HG02610 (cell line): ENCODE measurements around the gene DGKE.
A peak's percentile ranks its signal among the peaks of the same experiment; 100 is the strongest.

Source experiments
- ATAC-seq: cut with Tn5 transposase; IDR thresholded peaks from one replicate; pipeline ENCODE4 v1.9.1; 2021; ENCODE audit warnings: mild to moderate bottlenecking, moderate library complexity; ENCODE audit not compliant: unreplicated experiment

The DGKE gene

DNA sequence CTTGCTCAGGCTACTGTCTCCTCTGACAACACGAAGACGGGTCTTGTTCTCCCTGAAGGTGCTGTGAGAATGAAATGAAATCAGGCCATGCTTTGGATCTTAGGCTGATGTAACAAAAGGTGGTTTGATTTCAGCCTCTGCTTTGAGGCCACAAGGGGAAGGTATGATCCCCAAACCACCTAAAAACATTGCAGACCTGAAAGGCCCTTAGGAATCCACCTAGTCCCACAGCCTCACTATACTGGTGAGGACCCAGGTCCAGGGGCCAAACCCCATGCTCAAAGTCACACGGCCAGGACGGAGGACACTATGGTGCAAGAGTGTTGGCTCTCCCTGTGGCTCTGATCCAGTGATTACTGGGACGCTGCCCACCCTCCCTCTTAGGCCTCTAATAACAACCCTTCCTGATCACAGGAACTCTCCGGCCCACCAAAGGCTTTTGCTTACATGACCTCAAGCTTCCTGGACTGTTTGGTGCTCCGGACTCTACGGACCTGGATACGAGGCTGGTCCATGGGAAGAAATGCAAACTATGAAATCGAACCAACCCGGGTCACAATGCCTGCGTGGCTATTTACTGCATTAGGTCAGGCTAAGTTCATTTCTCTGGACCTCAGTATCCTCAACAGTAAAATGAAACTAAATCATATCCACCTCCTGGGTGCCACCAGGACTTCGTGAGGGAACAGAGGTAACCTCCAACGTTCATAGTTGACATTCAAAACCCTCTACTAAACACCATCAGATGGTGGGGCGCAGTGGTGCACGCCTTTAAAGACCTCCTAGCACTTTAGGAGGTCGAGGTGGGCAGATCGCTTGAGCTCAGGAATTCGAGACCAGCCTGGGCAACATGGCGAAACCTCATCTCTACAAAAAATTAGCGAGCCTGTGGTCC, 78.4 kb downstream of the DGKE start:
- no peak for ATAC-seq

GRCh38 chr17:56913000-56913311, 79.0 kb downstream of the DGKE start:
- no peak for ATAC-seq

DNA sequence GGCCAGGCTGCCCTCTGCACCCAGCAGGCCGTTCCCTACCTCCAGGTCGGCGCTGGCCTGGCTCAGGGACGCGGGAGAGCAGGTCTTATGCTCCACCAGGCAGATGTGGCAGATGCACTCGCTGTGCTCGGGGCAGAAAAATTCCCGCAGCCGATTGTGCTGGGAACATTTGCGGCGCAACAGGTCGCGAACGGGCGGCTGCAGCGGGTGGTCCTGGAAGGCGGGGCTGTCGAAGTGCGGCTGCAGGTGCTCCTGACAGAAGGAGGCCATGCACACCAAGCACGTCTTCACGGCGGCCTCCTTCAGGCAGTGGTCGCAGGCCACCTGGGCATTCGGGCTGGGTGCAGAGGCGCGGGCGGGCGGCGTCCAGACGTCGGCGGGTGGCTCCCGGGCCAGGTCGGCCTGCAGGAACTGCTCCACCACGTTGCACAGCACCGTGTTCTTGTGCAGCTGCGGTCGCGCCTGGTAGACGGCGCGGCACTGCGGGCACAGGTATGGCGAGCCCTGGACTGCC, 79.5 kb downstream of the DGKE start:
- ATAC-seq = peak; percentile 29

DNA sequence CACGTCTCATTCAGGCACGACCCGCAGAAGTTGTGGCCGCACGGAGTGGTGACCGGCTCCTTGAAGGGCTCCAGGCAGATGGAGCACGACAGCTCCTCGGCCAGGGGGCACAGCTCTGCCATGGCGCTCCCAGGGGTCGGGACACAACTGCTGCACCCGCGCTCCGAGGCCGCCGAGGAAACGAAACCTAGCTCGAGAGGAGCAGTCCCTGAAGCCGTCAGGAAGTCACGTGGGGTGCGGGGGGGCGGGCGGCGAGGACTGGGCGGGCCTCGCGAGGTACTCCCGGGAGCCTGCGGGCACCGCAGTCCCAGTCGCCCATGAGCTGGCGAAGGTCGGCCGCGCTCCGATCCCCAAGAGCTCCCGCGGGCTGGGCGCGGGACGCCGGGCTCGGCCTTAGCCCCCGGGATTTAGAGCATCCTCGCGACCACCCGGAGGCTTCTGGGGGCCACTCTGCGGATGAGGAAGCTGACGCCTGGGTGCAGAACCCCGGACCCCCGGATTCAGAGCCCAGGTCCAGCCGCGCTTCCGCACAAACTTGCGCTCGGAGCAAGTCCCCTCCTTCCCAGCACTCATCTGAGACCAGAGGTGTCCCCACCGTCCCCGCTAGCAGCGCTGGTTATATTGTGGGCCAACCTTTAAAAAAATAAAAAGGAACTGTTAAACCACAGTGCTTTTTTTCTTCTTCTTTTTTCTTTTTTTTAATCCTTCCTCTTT, 80.1 kb downstream of the DGKE start, which contains the start of gene TRIM25:
Gene TRIM25 (minus strand): TSS at position 183 of the 714 bp plus-strand sequence. CDS start 61 bp downstream, at position 122.
- ATAC-seq = peak; percentile 76

- ATAC-seq = no peak
Observed at GRCh38 chr17:56914581-56915273, 80.8 kb downstream of the DGKE start.

DNA sequence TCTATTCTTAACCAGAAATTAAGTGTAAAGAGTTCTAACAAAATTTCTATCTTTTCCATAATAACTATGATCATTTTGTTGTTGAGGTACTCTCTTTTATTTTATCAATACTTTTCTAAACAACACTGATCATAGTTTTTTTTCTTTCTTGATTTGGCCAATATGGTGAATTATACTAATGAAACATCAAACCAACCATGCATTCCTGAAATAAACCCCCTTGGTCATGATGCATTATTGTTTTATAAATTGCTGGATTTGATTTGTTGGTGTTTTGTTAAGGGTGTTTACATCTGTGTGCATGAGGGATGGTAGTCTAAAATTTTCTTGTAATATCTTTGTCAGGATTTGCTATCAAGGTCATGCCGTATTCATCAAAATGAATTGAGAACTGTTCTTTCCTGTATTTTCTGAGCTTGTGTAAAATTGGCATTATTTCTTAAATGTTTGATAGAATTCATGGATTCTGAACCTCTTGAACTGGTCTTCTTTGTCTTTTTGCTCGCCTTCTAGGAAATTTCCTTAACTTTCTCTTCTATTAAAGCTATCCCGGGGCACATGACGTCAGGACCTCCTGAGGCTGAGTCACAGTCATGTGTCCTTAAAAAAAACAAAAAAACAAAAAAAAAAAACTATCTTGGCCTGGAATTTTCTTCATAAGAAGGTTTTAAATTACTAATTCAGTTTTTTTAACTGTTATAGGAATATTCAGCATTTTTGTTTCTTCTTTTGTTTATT, 83.8 kb downstream of the DGKE start:
- no peak for ATAC-seq

DNA sequence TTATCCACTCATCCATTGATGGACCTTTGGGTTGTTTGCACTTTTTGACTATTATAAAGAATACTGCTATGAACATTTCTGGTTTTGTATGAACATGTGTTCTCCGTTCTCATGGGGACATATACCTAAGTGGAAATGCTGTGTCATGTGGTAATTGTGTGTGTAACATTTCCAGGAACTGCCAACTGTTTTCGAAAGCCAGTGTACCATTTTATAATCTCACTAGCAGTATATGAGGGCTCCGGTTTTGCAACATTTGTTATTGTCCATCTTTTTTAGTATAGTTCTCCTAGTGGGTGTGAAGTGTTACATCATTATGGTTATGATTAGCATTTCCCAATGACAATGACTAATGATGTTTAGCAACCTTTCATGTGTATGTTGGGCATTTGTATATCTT, 85.0 kb downstream of the DGKE start:
- no peak for ATAC-seq
